HepG2 (cell line): ENCODE measurements around the gene ADI1. TPM values are rescaled to one million over a fixed set of nuclear protein-coding genes. Genes with fewer than 3 reads are reported as not detected.

Experiments used
- HDAC6 ChIP-seq: fragments of 200-600 bp; sonication (generic); IDR thresholded peaks from 2 replicates; pipeline ENCODE4 v1.7.0; 2017; ENCODE audit warnings: mild to moderate bottlenecking, antibody characterized with exemption, low read length, low read depth
- MLLT10 ChIP-seq: sonication (generic); formaldehyde crosslinking; IDR thresholded peaks from 2 replicates; pipeline ENCODE4 v1.4.0; 2020; ENCODE audit warnings: missing genetic modification reagents
- NKX3-1 ChIP-seq: sonication (generic); formaldehyde crosslinking; IDR thresholded peaks from 2 replicates; pipeline ENCODE4 v1.5.0; 2020; ENCODE audit warnings: missing genetic modification reagents
- RBAK ChIP-seq: sonication (generic); formaldehyde crosslinking; IDR thresholded peaks from 2 replicates; pipeline ENCODE4 v1.5.1; 2020; ENCODE audit warnings: mild to moderate bottlenecking, missing genetic modification reagents
- SIX4 ChIP-seq: sonication (generic); formaldehyde crosslinking; IDR thresholded peaks from 2 replicates; pipeline ENCODE4 v1.4.0; 2020; ENCODE audit warnings: missing genetic modification reagents
- ZNF34 ChIP-seq: sonication (generic); formaldehyde crosslinking; IDR thresholded peaks from 2 replicates; pipeline ENCODE4 v1.4.0; 2020; ENCODE audit warnings: mild to moderate bottlenecking, missing genetic modification reagents, borderline replicate concordance
- ZNF546 ChIP-seq: sonication (generic); formaldehyde crosslinking; conservative IDR thresholded peaks from 2 replicates; pipeline ENCODE4 v1.8.1; 2023; ENCODE audit warnings: mild to moderate bottlenecking, missing genetic modification reagents
- ZSCAN9 ChIP-seq: IDR thresholded peaks from 2 replicates; pipeline ENCODE4 v1.6.1; 2016; ENCODE audit warnings: borderline replicate concordance
- polyA plus RNA-seq, 8 experiments: library from polyadenylated mRNA; depleted of rRNA in 3 of 8; stranded (reverse) in 7 of 8; unstranded in 1 of 8; fragments of >200 nt; fragmentation: Illumina TruSeq in 4 of 8; extraction: Trizol in 4 of 8; gene quantifications; 2 replicates each; pipeline versions ENCODE4 v1.2.1 to v1.2.3, GENCODE V29; 2011 to 2016; ENCODE audit warnings: low read depth in 4 of 8, missing spikeins in 1 of 8, mixed read lengths in 1 of 8; ENCODE audit not compliant: insufficient read depth in 1 of 8
- total RNA-seq, 5 experiments: library from RNA; depleted of rRNA; stranded (reverse); fragments of >200 nt; fragmentation: Illumina TruSeq; extraction: Trizol; gene quantifications; 2 replicates each; pipeline ENCODE4 v1.2.3, GENCODE V29; 2016; ENCODE audit warnings: low read depth in 1 of 5
- TF ChIP-seq, protein P1 (sequence below): sonication (generic); formaldehyde crosslinking; IDR thresholded peaks from 2 replicates; pipeline ENCODE4 v1.5.0; 2020; ENCODE audit warnings: missing genetic modification reagents
- TF ChIP-seq, protein P2 (sequence below): sonication (generic); formaldehyde crosslinking; IDR thresholded peaks from 2 replicates; pipeline ENCODE4 v1.4.0; 2020; ENCODE audit warnings: mild to moderate bottlenecking, missing genetic modification reagents
- TF ChIP-seq, protein P3 (sequence below): IDR thresholded peaks from 2 replicates; pipeline ENCODE4 v1.6.1; 2016
- TF ChIP-seq, protein P4 (sequence below): IDR thresholded peaks from 2 replicates; pipeline ENCODE4 v1.6.1; 2016; ENCODE audit warnings: missing compliant biosample characterization, missing genetic modification reagents, borderline replicate concordance
- TF ChIP-seq, protein P5 (sequence below): sonication (generic); formaldehyde crosslinking; IDR thresholded peaks from 2 replicates; pipeline ENCODE4 v1.5.1; 2020; ENCODE audit warnings: mild to moderate bottlenecking, missing genetic modification reagents, borderline replicate concordance

ADI1 gene
- total and polyA plus RNA-seq, 2 of the 13 experiments (the other 11 are each of a cell fraction or from before 2014, with no cell fraction given), result 28.7 to 123 TPM

DNA sequence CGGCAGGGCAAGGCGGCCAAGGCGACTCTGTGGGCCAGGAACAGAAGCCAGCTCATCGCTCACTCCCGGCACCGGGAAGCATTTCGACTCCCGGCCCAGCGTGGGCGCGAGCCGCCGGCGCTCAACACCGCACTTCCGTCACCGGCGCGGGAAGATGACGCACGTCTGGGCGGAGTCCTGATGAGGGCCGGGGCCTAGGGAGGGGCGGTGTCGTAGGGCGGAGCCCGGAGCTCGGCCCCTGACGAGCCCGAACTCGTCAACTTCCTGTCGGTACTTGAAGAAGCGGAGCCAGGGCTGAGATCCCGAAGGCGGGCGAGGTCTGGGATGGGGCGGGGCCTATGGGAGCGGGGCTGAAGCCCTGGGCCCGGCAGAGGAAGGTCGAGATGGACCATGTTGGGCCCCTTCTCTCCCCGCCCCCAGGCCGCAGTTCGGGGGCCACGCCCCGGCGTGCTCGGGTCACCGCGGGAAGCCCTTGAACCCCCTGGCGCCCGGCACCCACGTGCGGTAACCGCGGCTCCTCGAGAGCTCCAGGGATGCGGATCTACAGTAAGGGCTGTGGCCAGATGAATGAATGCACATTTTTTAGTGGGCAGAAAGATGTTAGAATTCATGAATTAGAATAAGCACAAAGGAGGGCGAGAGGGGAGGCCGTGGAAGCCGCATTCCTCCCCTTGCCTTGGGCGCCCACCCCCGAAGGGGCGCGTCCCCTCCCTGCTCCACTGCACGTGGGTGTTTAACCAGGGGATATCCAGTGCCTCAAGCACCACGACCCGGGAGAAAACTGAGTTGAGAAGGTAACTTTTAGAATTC lies 39.1 kb upstream of the ADI1 start, which contains the start of gene RNASEH1 (continued):
- TF ChIP-seq, protein P1, sequence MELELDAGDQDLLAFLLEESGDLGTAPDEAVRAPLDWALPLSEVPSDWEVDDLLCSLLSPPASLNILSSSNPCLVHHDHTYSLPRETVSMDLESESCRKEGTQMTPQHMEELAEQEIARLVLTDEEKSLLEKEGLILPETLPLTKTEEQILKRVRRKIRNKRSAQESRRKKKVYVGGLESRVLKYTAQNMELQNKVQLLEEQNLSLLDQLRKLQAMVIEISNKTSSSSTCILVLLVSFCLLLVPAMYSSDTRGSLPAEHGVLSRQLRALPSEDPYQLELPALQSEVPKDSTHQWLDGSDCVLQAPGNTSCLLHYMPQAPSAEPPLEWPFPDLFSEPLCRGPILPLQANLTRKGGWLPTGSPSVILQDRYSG (CRISPR knock-in tag), result no peak; the same call in 1 of the 2 replicates
- TF ChIP-seq, protein P2, sequence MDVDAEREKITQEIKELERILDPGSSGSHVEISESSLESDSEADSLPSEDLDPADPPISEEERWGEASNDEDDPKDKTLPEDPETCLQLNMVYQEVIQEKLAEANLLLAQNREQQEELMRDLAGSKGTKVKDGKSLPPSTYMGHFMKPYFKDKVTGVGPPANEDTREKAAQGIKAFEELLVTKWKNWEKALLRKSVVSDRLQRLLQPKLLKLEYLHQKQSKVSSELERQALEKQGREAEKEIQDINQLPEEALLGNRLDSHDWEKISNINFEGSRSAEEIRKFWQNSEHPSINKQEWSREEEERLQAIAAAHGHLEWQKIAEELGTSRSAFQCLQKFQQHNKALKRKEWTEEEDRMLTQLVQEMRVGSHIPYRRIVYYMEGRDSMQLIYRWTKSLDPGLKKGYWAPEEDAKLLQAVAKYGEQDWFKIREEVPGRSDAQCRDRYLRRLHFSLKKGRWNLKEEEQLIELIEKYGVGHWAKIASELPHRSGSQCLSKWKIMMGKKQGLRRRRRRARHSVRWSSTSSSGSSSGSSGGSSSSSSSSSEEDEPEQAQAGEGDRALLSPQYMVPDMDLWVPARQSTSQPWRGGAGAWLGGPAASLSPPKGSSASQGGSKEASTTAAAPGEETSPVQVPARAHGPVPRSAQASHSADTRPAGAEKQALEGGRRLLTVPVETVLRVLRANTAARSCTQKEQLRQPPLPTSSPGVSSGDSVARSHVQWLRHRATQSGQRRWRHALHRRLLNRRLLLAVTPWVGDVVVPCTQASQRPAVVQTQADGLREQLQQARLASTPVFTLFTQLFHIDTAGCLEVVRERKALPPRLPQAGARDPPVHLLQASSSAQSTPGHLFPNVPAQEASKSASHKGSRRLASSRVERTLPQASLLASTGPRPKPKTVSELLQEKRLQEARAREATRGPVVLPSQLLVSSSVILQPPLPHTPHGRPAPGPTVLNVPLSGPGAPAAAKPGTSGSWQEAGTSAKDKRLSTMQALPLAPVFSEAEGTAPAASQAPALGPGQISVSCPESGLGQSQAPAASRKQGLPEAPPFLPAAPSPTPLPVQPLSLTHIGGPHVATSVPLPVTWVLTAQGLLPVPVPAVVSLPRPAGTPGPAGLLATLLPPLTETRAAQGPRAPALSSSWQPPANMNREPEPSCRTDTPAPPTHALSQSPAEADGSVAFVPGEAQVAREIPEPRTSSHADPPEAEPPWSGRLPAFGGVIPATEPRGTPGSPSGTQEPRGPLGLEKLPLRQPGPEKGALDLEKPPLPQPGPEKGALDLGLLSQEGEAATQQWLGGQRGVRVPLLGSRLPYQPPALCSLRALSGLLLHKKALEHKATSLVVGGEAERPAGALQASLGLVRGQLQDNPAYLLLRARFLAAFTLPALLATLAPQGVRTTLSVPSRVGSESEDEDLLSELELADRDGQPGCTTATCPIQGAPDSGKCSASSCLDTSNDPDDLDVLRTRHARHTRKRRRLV (CRISPR knock-in tag), result peak; percentile 64
- TF ChIP-seq SIX4 (peak; percentile 64), NKX3-1 (CRISPR knock-in tag) (peak; percentile 93; the same call in 1 of the 2 replicates), ZSCAN9 (CRISPR knock-in tag) (peak; percentile 80), ZNF546 (CRISPR knock-in tag) (peak; percentile 97), HDAC6 (no peak), MLLT10 (CRISPR knock-in tag) (no peak), RBAK (0 out of 2 replicates have a peak, but pooled peaks have one; percentile 57), ZNF34 (CRISPR knock-in tag) (peak; percentile 95; the same call in 1 of the 2 replicates)
- TF ChIP-seq, protein P3, sequence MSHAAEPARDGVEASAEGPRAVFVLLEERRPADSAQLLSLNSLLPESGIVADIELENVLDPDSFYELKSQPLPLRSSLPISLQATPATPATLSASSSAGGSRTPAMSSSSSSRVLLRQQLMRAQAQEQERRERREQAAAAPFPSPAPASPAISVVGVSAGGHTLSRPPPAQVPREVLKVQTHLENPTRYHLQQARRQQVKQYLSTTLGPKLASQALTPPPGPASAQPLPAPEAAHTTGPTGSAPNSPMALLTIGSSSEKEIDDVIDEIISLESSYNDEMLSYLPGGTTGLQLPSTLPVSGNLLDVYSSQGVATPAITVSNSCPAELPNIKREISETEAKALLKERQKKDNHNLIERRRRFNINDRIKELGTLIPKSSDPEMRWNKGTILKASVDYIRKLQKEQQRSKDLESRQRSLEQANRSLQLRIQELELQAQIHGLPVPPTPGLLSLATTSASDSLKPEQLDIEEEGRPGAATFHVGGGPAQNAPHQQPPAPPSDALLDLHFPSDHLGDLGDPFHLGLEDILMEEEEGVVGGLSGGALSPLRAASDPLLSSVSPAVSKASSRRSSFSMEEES (CRISPR knock-in tag), result peak; percentile 70
- TF ChIP-seq, protein P4, sequence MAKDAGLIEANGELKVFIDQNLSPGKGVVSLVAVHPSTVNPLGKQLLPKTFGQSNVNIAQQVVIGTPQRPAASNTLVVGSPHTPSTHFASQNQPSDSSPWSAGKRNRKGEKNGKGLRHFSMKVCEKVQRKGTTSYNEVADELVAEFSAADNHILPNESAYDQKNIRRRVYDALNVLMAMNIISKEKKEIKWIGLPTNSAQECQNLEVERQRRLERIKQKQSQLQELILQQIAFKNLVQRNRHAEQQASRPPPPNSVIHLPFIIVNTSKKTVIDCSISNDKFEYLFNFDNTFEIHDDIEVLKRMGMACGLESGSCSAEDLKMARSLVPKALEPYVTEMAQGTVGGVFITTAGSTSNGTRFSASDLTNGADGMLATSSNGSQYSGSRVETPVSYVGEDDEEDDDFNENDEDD (CRISPR knock-in tag), result peak; percentile 96
- TF ChIP-seq, protein P5, sequence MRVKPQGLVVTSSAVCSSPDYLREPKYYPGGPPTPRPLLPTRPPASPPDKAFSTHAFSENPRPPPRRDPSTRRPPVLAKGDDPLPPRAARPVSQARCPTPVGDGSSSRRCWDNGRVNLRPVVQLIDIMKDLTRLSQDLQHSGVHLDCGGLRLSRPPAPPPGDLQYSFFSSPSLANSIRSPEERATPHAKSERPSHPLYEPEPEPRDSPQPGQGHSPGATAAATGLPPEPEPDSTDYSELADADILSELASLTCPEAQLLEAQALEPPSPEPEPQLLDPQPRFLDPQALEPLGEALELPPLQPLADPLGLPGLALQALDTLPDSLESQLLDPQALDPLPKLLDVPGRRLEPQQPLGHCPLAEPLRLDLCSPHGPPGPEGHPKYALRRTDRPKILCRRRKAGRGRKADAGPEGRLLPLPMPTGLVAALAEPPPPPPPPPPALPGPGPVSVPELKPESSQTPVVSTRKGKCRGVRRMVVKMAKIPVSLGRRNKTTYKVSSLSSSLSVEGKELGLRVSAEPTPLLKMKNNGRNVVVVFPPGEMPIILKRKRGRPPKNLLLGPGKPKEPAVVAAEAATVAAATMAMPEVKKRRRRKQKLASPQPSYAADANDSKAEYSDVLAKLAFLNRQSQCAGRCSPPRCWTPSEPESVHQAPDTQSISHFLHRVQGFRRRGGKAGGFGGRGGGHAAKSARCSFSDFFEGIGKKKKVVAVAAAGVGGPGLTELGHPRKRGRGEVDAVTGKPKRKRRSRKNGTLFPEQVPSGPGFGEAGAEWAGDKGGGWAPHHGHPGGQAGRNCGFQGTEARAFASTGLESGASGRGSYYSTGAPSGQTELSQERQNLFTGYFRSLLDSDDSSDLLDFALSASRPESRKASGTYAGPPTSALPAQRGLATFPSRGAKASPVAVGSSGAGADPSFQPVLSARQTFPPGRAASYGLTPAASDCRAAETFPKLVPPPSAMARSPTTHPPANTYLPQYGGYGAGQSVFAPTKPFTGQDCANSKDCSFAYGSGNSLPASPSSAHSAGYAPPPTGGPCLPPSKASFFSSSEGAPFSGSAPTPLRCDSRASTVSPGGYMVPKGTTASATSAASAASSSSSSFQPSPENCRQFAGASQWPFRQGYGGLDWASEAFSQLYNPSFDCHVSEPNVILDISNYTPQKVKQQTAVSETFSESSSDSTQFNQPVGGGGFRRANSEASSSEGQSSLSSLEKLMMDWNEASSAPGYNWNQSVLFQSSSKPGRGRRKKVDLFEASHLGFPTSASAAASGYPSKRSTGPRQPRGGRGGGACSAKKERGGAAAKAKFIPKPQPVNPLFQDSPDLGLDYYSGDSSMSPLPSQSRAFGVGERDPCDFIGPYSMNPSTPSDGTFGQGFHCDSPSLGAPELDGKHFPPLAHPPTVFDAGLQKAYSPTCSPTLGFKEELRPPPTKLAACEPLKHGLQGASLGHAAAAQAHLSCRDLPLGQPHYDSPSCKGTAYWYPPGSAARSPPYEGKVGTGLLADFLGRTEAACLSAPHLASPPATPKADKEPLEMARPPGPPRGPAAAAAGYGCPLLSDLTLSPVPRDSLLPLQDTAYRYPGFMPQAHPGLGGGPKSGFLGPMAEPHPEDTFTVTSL, result 0 out of 2 replicates have a peak, but pooled peaks have one; percentile 46
